AG04449 (cell line): Measurements from ENCODE around the gene DOK4.

Source experiments
- CTCF ChIA-PET: fragments of 350-600 bp; formaldehyde crosslinking; extraction: SDS; loops from one replicate; lab custom pipeline; 2021; ENCODE audit warnings: antibody characterized with exemption; lab: Yijun Ruan, JAX
- POLR2A ChIA-PET: fragments of 400-600, 350-600 bp; formaldehyde crosslinking; extraction: SDS; loops from one replicate; lab custom pipeline; 2020; ENCODE audit warnings: antibody characterized with exemption, inconsistent platforms; lab: Yijun Ruan, JAX
- DNase-seq: peaks from one replicate; pipeline ENCODE4 v3.0.0-alpha.2; 2010; ENCODE audit warnings: low read depth, low spot score
- H3K4me3 ChIP-seq: 2 replicates; pipeline ENCODE4 v1.5.1; 2011; ENCODE audit warnings: low read depth, mild to moderate bottlenecking, control low read depth, low read length
- TF ChIP-seq, protein P1 (sequence below): IDR thresholded peaks from one replicate; pipeline ENCODE4 v1.5.1; 2011; ENCODE audit warnings: mild to moderate bottlenecking, moderate library complexity, low read length, control low read depth, inconsistent platforms; ENCODE audit not compliant: insufficient read depth; ENCODE audit errors: missing control alignments

Gene DOK4

DNA sequence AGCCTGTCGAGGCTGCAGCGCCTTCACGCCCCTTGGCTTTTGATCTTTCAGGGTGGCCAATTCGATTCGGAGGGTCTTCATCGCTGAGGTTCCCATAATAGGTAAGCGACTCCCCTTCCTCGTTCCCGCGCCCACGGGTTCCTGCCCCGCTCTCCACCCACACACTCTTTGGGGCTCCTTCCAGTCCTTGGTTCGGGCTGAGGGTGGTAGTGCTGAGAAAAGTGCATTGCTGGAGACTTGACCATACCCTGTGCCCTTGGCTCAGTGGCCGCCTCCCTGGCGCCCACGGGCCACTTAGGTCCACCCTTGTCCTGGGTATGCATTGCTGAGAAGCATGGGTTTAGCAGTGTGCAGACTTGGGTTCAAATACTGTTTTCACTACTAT is 23.3 kb downstream of the DOK4 start:
- ChIA-PET CTCF (interaction anchor here (0.6 to 10.8 kb wide), 26 partner anchors 13 to 272 kb away, joined by 3 to 161 read pairs (median 6); partner anchors contain the start of genes CIAPIN1, COQ9 and DOK4), POLR2A (interaction anchor here (1.0 to 1.6 kb wide), 6 partner anchors 8 to 57 kb away, joined by 3 to 13 read pairs (median 4); partner anchors contain the start of genes CIAPIN1 and COQ9)
- no peak for DNase-seq
- peak overlapping the region; percentile 69 for H3K4me3 ChIP-seq
- TF ChIP-seq, protein P1, sequence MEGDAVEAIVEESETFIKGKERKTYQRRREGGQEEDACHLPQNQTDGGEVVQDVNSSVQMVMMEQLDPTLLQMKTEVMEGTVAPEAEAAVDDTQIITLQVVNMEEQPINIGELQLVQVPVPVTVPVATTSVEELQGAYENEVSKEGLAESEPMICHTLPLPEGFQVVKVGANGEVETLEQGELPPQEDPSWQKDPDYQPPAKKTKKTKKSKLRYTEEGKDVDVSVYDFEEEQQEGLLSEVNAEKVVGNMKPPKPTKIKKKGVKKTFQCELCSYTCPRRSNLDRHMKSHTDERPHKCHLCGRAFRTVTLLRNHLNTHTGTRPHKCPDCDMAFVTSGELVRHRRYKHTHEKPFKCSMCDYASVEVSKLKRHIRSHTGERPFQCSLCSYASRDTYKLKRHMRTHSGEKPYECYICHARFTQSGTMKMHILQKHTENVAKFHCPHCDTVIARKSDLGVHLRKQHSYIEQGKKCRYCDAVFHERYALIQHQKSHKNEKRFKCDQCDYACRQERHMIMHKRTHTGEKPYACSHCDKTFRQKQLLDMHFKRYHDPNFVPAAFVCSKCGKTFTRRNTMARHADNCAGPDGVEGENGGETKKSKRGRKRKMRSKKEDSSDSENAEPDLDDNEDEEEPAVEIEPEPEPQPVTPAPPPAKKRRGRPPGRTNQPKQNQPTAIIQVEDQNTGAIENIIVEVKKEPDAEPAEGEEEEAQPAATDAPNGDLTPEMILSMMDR: no peak

DNA sequence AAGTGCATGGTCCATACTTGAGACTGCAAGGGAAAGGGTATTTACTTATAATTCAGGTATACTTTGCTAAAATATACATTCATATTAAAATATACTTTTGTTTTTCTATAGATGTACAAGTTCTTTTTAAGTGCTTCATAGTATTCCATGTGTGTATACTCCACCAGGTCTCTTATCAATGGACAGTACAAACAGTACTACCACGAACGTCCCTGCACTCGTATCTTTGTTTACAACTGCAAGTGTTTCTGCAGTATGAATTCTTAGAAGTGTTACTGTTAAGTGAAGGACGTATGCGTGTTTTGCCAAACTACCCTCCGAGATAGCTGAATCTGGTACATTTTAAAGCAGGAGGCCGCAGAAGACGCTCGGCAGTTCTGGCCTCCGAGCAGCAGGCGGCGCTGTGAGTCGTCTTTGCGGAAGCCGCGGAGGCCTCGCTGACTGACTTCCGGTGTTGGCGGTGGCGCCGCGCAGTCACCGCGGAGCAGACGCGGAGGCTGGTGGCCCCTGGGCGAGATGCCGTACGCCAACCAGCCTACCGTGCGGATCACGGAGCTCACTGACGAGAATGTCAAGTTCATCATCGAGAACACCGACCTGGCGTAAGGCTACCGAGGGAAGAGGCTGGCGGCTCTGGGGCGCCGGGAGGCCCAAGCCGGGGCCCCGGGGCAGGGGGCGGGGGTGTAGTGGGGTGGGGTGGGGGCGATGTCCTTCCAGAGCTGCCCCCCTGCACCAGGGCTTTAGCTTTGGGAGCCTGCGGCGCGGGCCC is 23.9 kb downstream of the DOK4 start, which contains the start of gene POLR2C:
TSS of gene POLR2C (plus strand) at position 471 of the 769 bp plus-strand sequence. CDS start at position 517, 46 bp downstream.
- ChIA-PET CTCF (interaction anchor here (0.6 to 10.8 kb wide), 30 partner anchors 13 to 273 kb away, joined by 3 to 161 read pairs (median 4); partner anchors contain the start of genes CIAPIN1, COQ9 and DOK4), POLR2A (interaction anchor here (1.0 to 1.6 kb wide), 6 partner anchors 9 to 57 kb away, joined by 3 to 13 read pairs (median 4); partner anchors contain the start of genes CIAPIN1 and COQ9)
- TF ChIP-seq, protein P1: peak; percentile 94
- peak; percentile 12 for DNase-seq
- peak within 1 kb of the TSS; percentile 69 for H3K4me3 ChIP-seq

DNA sequence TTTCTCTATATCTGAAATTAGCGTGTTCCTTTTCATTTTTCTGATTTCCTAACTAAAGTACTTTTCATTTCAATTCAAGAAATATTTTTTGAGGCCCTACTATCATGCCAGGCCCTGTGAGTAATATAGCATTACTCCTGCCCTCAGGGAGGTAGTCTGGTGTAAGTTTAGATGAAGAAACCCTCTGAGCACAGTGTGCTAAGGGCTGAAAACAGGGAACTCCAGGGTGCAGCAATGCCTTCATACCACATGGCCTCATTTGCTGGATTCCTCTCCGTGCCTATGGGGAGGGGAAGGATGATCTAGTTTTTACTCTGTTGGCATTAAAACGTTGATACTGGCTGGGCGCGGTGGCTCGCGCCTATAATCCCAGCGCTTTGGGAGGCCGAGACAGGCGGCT is 34.3 kb downstream of the DOK4 start:
- H3K4me3 ChIP-seq: no peak overlapping the region
- POLR2A ChIA-PET: no interaction called here
- TF ChIP-seq, protein P1: no peak
- DNase-seq: no peak
- CTCF ChIA-PET: interaction anchor here (12.1 kb wide), 1 partner anchor 11 kb away, joined by 141 read pairs; the partner anchor contains the start of gene POLR2C

DNA sequence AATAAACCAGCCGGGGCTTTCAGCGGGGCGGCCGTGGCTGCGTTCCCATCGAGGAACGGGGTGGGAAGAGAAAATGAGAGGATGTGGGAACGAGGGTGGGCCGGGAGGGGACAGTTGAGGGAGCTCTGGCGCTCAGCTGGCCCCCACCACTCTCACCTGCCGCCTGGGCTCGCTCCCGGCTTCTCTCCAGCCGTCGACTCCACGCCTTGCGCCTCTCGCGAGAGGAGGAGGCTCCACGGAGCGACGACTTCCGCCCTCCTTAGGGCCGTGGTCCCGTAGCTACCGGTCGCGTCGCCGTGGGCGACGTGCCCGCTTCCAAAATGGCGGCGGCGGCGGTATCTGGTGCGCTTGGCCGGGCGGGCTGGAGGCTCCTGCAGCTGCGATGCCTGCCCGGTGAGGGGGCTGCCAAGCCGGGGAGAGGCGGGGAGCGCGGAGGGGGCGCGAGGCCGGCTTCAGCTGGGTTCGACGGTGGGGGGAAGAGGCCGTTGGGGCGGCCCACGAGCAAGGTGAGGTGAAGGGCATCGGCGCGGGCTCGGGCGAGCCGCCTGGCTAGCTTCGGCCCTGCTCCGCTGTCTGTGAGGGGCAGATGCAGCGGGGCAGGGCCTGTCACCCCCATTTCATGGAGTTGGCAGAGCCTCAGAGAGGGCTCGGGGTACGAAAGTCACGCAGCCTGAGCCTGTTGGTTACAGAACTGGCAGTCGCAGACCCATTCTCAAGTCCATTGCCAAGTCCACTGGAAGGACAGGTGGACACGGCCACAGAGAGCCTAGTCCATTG is 38.9 kb downstream of the DOK4 start, which contains the start of the genes CIAPIN1 and COQ9:
TSS of gene CIAPIN1 (minus strand) at position 200 of the 777 bp plus-strand sequence. CDS start 6,457 bp downstream, outside the sequence.
TSS of gene COQ9 (plus strand) at position 294 of the 777 bp plus-strand sequence. CDS start at position 321, 27 bp downstream.
- H3K4me3 ChIP-seq: peak within 1 kb of the TSS; percentile 84
- POLR2A ChIA-PET: interaction anchor here (0.7 to 1.8 kb wide), 11 partner anchors 12 to 147 kb away, joined by 3 to 13 read pairs (median 3); partner anchors contain the start of gene POLR2C
- TF ChIP-seq, protein P1: no peak
- peak; percentile 33 for DNase-seq
- CTCF ChIA-PET: interaction anchor here (0.7 to 13.2 kb wide), 8 partner anchors 9 to 147 kb away, joined by 3 to 185 read pairs (median 8); partner anchors contain the start of gene POLR2C

DNA sequence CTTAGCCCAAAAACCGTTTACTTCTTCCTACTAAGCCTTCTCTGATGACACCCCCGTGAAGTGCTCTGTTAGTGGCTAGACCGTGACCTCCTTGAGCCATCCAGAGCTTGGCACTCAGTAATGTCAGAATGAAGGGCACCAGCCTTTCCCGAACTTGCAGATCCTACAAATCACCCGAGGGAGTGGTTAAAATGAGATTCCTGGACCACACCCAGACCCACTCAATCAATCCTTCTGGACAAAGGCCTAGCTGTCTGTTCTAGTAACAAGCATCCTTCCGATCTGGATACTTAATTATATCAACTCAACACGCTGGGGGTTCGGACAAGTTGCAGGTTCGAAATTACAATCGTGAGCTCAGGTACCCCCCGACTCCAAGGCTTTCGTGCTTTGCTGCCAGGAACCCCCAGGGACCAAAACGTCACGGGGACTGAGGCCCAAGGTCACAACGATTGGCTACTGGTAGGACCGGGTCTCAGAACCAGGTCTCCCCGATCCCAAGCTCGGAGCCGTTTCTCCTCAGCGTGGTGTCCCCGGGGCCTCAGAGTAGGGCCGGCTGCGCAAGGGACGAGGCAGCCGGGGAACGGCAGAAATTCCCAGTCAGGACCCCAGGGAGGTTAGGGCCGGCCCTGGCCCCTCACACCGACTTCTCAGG is 39.6 kb downstream of the DOK4 start:
- POLR2A ChIA-PET: interaction anchor here (0.7 to 1.8 kb wide), 10 partner anchors 11 to 38 kb away, joined by 3 to 13 read pairs (median 3); partner anchors contain the start of gene POLR2C
- H3K4me3 ChIP-seq: peak overlapping the region; percentile 84
- no peak for DNase-seq
- TF ChIP-seq, protein P1: no peak
- CTCF ChIA-PET: interaction anchor here (0.7 to 13.2 kb wide), 9 partner anchors 8 to 147 kb away, joined by 3 to 185 read pairs (median 5); partner anchors contain the start of gene POLR2C
